ENCODE data around the gene INTS11. TPM values are rescaled to one million over a fixed set of nuclear protein-coding genes. Genes with fewer than 3 reads are reported as not detected.

Gene INTS11
- total and polyA plus RNA-seq, 9 of the 15 experiments (the other 6 are each of a cell fraction or from before 2014, with no cell fraction given): 3.6 to 183 (median 110) TPM

- no peak for TF ChIP-seq PBX2 (CRISPR knock-in tag; IDR thresholded peaks at IDR 0.05; ENCODE audit: low read depth)
- TF ChIP-seq PBX2 (tag; conservative IDR thresholded peaks at IDR 0.05; ENCODE audit: low read depth): no peak
- TF ChIP-seq RREB1 (CRISPR knock-in tag; IDR thresholded peaks at IDR 0.05): no peak
- TF ChIP-seq IRF1 (CRISPR knock-in tag; IDR thresholded peaks at IDR 0.05; ENCODE audit: borderline replicate concordance): no peak
- TF ChIP-seq BCLAF1 (IDR thresholded peaks at IDR 0.05; ENCODE audit: borderline replicate concordance in 1 of 2, control insufficient read depth in 1 of 2, low read depth in 2 of 2, low read length in 1 of 2): no peak
- no peak for TF ChIP-seq CBX8 (IDR thresholded peaks at IDR 0.05; ENCODE audit: borderline replicate concordance, extremely low read depth, low read depth, low read length, poor library complexity, severe bottlenecking)
- TF ChIP-seq STAT5A (IDR thresholded peaks at IDR 0.05; ENCODE audit: borderline replicate concordance, low read length): no peak
- 0 out of 4 replicates have a peak, but pooled peaks of 1 of the 2 experiments have one; percentile 3 for TF ChIP-seq KDM4B (IDR thresholded peaks at IDR 0.05; ENCODE audit: borderline replicate concordance in 2 of 2, low read depth in 1 of 2)
- TF ChIP-seq FOXA1 (IDR thresholded peaks at IDR 0.05; ENCODE audit: borderline replicate concordance): no peak
- peak; percentile 75 for TF ChIP-seq ZBTB7A (IDR thresholded peaks at IDR 0.05; ENCODE audit: borderline replicate concordance, control insufficient read depth, low read depth, low read length)
- TF ChIP-seq JUN (IDR thresholded peaks at IDR 0.05; ENCODE audit: borderline replicate concordance, low read depth, low read length): no peak
- TF ChIP-seq JUN (CRISPR knock-in tag; IDR thresholded peaks at IDR 0.05; ENCODE audit: borderline replicate concordance): no peak
Observed at GRCh38 chr1:1309251-1310108, 15.0 kb downstream of the INTS11 start (continued).

All from K562 (cell line).